GM12874 (cell line): ENCODE measurements around the gene UBQLN4.

Experiments
- TF ChIP-seq, protein P1 (sequence below): IDR thresholded peaks from 2 replicates; pipeline ENCODE4 v1.5.1; 2011; ENCODE audit warnings: low read depth, mild to moderate bottlenecking, control low read depth, low read length, moderate library complexity; ENCODE audit not compliant: insufficient read depth

Gene UBQLN4

GRCh38 chr1:156020293-156021092 is 33.1 kb downstream of the UBQLN4 start, which contains the start of gene SSR2:
Gene SSR2 (minus strand): TSS chr1:156020951. CDS start chr1:156020167, 784 bp downstream.
- TF ChIP-seq, protein P1, sequence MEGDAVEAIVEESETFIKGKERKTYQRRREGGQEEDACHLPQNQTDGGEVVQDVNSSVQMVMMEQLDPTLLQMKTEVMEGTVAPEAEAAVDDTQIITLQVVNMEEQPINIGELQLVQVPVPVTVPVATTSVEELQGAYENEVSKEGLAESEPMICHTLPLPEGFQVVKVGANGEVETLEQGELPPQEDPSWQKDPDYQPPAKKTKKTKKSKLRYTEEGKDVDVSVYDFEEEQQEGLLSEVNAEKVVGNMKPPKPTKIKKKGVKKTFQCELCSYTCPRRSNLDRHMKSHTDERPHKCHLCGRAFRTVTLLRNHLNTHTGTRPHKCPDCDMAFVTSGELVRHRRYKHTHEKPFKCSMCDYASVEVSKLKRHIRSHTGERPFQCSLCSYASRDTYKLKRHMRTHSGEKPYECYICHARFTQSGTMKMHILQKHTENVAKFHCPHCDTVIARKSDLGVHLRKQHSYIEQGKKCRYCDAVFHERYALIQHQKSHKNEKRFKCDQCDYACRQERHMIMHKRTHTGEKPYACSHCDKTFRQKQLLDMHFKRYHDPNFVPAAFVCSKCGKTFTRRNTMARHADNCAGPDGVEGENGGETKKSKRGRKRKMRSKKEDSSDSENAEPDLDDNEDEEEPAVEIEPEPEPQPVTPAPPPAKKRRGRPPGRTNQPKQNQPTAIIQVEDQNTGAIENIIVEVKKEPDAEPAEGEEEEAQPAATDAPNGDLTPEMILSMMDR = no peak

DNA sequence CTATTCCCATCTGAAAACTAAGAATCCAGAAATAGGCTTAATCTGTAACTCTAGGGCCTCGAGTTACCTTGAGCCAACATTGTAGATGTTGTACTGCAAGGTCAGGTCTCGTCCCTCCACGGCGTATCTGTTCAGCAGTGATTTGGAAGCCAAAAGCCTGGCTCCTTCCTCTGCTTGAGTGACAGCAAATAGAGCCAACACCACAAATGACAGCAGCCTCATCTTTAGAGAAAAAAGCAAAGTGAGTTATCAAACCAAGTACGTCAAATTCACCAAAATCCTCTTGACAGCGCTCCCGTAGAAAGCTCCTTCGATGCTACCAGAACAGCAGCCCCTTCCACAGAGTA is 33.7 kb downstream of the UBQLN4 start:
- TF ChIP-seq, protein P1 = no peak

GRCh38 chr1:156014829-156015228 is 38.8 kb downstream of the UBQLN4 start:
- TF ChIP-seq, protein P1 = no peak

DNA sequence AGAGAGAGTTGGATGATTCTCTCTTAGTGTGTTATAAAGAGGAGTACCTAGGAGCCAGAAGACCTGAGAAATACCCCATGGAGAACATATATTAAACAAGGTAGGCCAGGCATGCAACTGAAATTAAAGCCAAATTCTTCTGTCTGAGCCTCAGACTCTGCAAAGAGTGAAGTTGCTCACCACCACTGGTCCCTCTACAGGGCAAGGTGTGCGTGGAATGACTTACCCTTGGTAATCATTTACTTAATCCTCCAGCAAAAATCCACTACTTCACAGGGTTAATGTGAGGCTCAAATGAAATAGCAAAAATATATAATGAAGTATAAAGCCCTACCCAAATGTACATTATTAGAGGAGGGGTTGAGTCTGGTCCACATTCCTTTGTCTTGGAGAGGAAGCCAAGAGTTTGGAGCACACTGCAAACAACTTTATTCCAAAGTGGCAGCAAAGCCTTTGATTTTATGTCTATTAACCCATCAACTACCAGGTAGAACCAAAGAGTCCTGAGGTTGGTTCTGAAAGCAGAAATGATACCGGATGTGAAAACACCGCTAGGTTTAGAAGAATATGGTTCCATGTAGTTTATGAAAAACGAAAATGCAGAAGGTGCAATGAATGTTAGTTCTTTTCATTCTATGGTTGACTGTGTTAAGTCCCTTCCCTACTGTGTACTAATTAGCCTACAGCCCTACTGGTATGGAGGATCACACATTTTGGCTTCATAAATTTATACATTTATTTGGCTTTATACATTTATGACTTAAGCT is 41.4 kb downstream of the UBQLN4 start:
- TF ChIP-seq, protein P1 = no peak

- TF ChIP-seq, protein P1 = no peak
Observed at GRCh38 chr1:156009404-156009803, 44.2 kb downstream of the UBQLN4 start.

GRCh38 chr1:156006666-156007376 is 46.8 kb downstream of the UBQLN4 start:
- TF ChIP-seq, protein P1 = no peak
